K562 (cell line): ENCODE results near the gene MCCC2. TPM values are rescaled to one million over a fixed set of nuclear protein-coding genes. Genes with fewer than 3 reads are reported as not detected.

Experiments used
- ATAC-seq: fragments of 200-7000 bp; cut with Tn5 transposase; 3 replicates; pipeline ENCODE4 v1.9.1; 2020; ENCODE audit warnings: moderate library complexity
- BruUV-seq: library from RNA; stranded (reverse); fragments of 400-500 nt; replicated peaks from 2 replicates; lab custom pipeline; 2021; lab: Mats Ljungman, UMichigan
- CTCF ChIA-PET: fragments of 300-600 bp; formaldehyde crosslinking; extraction: SDS; loops from one replicate; lab custom pipeline; 2021; ENCODE audit warnings: low intra/inter-chr PET ratio; lab: Yijun Ruan, JAX
- POLR2A ChIA-PET: fragments of 300-600, 350-650 bp; sonication (Branson Sonifier 250); formaldehyde crosslinking; extraction: SDS; loops from one replicate; lab custom pipeline; 2021; ENCODE audit warnings: antibody characterized with exemption, inconsistent platforms; lab: Yijun Ruan, JAX
- DNase-seq, 4 experiments: peaks; one replicate each; pipeline versions ENCODE4 v3.0.0 to v3.0.0-alpha.2; 2011 to 2018; ENCODE audit warnings: low spot score in 3 of 4, mixed read lengths in 3 of 4; ENCODE audit errors: extremely low read depth in 1 of 4
- FAIRE-seq: peaks from 2 replicates; lab custom pipeline; 2011; peaks lifted over from hg19 to GRCh38; lab: Jason Lieb, UNC
- H2AFZ ChIP-seq: 2 replicates; pipeline ENCODE4 v1.6.0; 2011; ENCODE audit warnings: low read depth, low read length, control low read depth, inconsistent platforms
- H3K27ac ChIP-seq: fragments of 200-600 bp; 3 replicates; pipeline ENCODE4 v1.8.0; 2011; ENCODE audit warnings: low read depth, mild to moderate bottlenecking, control low read depth, inconsistent platforms, low read length, moderate library complexity, mixed read lengths; ENCODE audit errors: extremely low read depth
- H3K27me3 ChIP-seq, 2 experiments: fragments of 300-600 bp in 1 of 2; 2 replicates in 1 of 2; 3 replicates in 1 of 2; pipeline versions ENCODE4 v1.6.0 to v1.8.0; 2011; ENCODE audit warnings: inconsistent platforms in 2 of 2, low read length in 2 of 2, mild to moderate bottlenecking in 1 of 2, mixed read lengths in 1 of 2, moderate library complexity in 1 of 2; ENCODE audit not compliant: control insufficient read depth in 2 of 2, insufficient read depth in 2 of 2
- H3K36me3 ChIP-seq: fragments of 300-600 bp; 3 replicates; pipeline ENCODE4 v1.8.0; 2011; ENCODE audit warnings: mild to moderate bottlenecking, low read length, inconsistent platforms; ENCODE audit not compliant: control insufficient read depth, insufficient read depth
- H3K4me1 ChIP-seq, 2 experiments: fragments of 200-600 bp in 1 of 2; replicated peaks in 1 of 2; 2 replicates in 1 of 2; 3 replicates in 1 of 2; pipeline versions ENCODE4 v1.5.1 to v1.8.0; 2011; ENCODE audit warnings: inconsistent platforms in 2 of 2, low read length in 2 of 2, mild to moderate bottlenecking in 1 of 2, mixed read lengths in 1 of 2, moderate library complexity in 1 of 2; ENCODE audit not compliant: control insufficient read depth in 2 of 2, insufficient read depth in 2 of 2
- H3K4me2 ChIP-seq: 2 replicates; pipeline ENCODE4 v1.6.1; 2011; ENCODE audit warnings: low read length, control low read depth, inconsistent platforms, mixed read lengths; ENCODE audit not compliant: insufficient read depth
- H3K4me3 ChIP-seq: fragments of 200-600 bp; sonication (generic), shearing (Covaris generic); 2 replicates; pipeline ENCODE4 v1.5.1; 2016; ENCODE audit warnings: control low read depth, inconsistent platforms
- H3K79me2 ChIP-seq: fragments of 200-600 bp; 3 replicates; pipeline ENCODE4 v1.8.0; 2011; ENCODE audit warnings: low read length, inconsistent platforms; ENCODE audit not compliant: control insufficient read depth, insufficient read depth
- H3K9ac ChIP-seq, 2 experiments: 2 replicates each; pipeline versions ENCODE4 v1.6.0 to v1.6.1; 2011; ENCODE audit warnings: low read depth in 2 of 2, low read length in 2 of 2, control low read depth in 1 of 2, inconsistent platforms in 1 of 2, mild to moderate bottlenecking in 1 of 2, mixed read lengths in 1 of 2; ENCODE audit not compliant: insufficient read depth in 1 of 2
- H3K9me1 ChIP-seq: one replicate; pipeline ENCODE4 v1.6.0; 2011; ENCODE audit warnings: inconsistent platforms, mild to moderate bottlenecking, low read length, moderate library complexity; ENCODE audit not compliant: control insufficient read depth, insufficient read depth
- H3K9me3 ChIP-seq: replicated peaks from 2 replicates; pipeline ENCODE4 v1.5.1; 2011; ENCODE audit warnings: low read depth, low read length, inconsistent platforms; ENCODE audit not compliant: control insufficient read depth, insufficient read depth
- H4K20me1 ChIP-seq: replicated peaks from 2 replicates; pipeline ENCODE4 v1.6.1; 2011; ENCODE audit warnings: low read length, inconsistent platforms, mixed read lengths; ENCODE audit not compliant: control insufficient read depth, insufficient read depth
- CBX1 ChIP-seq: sonication (generic); IDR thresholded peaks from 2 replicates; pipeline ENCODE4 v1.6.1; 2016; ENCODE audit warnings: antibody characterized with exemption, low read depth, mild to moderate bottlenecking
- CGGBP1 ChIP-seq: fragments of 250-450 bp; sonication (Bioruptor Pico); IDR thresholded peaks from 2 replicates; pipeline ENCODE4 v1.9.0; 2021; ENCODE audit warnings: mild to moderate bottlenecking
- DPF2 ChIP-seq: fragments of 450-650 bp; IDR thresholded peaks from 2 replicates; pipeline ENCODE4 v1.6.1; 2016
- HDAC3 ChIP-seq: fragments of 450-650 bp; IDR thresholded peaks from 2 replicates; pipeline ENCODE4 v1.6.1; 2018; ENCODE audit warnings: borderline replicate concordance, mild to moderate bottlenecking, moderate library complexity; ENCODE audit not compliant: partially characterized antibody
- POLR2G ChIP-seq: fragments of 200-400 bp; formaldehyde crosslinking; IDR thresholded peaks from 2 replicates; pipeline ENCODE4 v1.6.1; 2017; ENCODE audit warnings: low read depth, mild to moderate bottlenecking, antibody characterized with exemption, low read length, moderate library complexity
- PTRF ChIP-seq: fragments of 450-650 bp; IDR thresholded peaks from 2 replicates; pipeline ENCODE4 v1.6.1; 2016; ENCODE audit warnings: mild to moderate bottlenecking, missing genetic modification characterization, missing compliant biosample characterization
- ZEB2 ChIP-seq: fragments of 450-650 bp; IDR thresholded peaks from 2 replicates; pipeline ENCODE4 v1.6.1; 2016
- ZNF707 ChIP-seq: fragments of 250-450 bp; sonication (Bioruptor Pico); conservative IDR thresholded peaks from 2 replicates; pipeline ENCODE4 v1.8.0; 2022; ENCODE audit warnings: inconsistent platforms, mild to moderate bottlenecking, moderate library complexity
- WGBS: fragments of 100-300 bp; shearing (Covaris generic); methylation state at CpG from one replicate; pipeline ENCODE4 v1.1.6; 2016; ENCODE audit warnings: low coverage, mixed read lengths; ENCODE audit not compliant: insufficient coverage; ENCODE audit errors: missing lambda C conversion rate; 5-methylcytosine and 5-hydroxymethylcytosine counted together
- in situ Hi-C: fragments of 300-500 bp; cut with MboI; formaldehyde crosslinking; loops from 4 replicates; pipeline ENCODE4 v1.15.0; 2018; ENCODE audit warnings: inconsistent platforms, mixed read lengths
- intact Hi-C: fragments of 100-400 bp; cut with micrococcal nuclease; formaldehyde crosslinking; loops from 2 replicates; pipeline ENCODE4 v1.14.2; 2022
- polyA plus RNA-seq, 8 experiments: library from polyadenylated mRNA; depleted of rRNA in 4 of 8; stranded (reverse) in 5 of 8; unstranded in 3 of 8; fragments of >200 nt; fragmentation: Nextera tagmentation in 2 of 8; fragmentation: Illumina TruSeq in 1 of 8; extraction: Ambion mirVana in 2 of 8; extraction: Trizol in 1 of 8; gene quantifications; 2 replicates each; pipeline versions ENCODE4 v1.2.1 to v1.2.3, GENCODE V29; 2011 to 2014; ENCODE audit warnings: inconsistent platforms in 1 of 8, missing spikeins in 1 of 8
- total RNA-seq, 7 experiments: library from RNA; depleted of rRNA in 6 of 7; stranded (reverse); fragments of >200 nt in 6 of 7; fragmentation: Illumina TruSeq in 2 of 7; extraction: Trizol in 2 of 7; gene quantifications; 2 replicates each; pipeline versions ENCODE4 v1.2.1 to v1.2.3, GENCODE V29; 2011 to 2021; ENCODE audit warnings: low replicate concordance in 1 of 7
- TF ChIP-seq, protein P1 (sequence below), 2 experiments: IDR thresholded peaks; 2 replicates each; pipeline ENCODE4 v1.6.1; 2011; ENCODE audit warnings: borderline replicate concordance in 1 of 2, control low read depth in 1 of 2, low read depth in 1 of 2, low read length in 1 of 2, mild to moderate bottlenecking in 1 of 2, mixed read lengths in 1 of 2, moderate library complexity in 1 of 2; ENCODE audit not compliant: insufficient read depth in 1 of 2, insufficient read length in 1 of 2, poor library complexity in 1 of 2, severe bottlenecking in 1 of 2; ENCODE audit errors: extremely low read depth in 1 of 2
- TF ChIP-seq, protein P2 (sequence below): fragments of 450-650 bp; IDR thresholded peaks from 2 replicates; pipeline ENCODE4 v1.6.1; 2016; ENCODE audit warnings: mild to moderate bottlenecking, moderate library complexity

The MCCC2 gene
- total and polyA plus RNA-seq, 9 of the 15 experiments (the other 6 are each of a cell fraction or from before 2014, with no cell fraction given): 17.1 to 77.9 (median 52.5) TPM

DNA sequence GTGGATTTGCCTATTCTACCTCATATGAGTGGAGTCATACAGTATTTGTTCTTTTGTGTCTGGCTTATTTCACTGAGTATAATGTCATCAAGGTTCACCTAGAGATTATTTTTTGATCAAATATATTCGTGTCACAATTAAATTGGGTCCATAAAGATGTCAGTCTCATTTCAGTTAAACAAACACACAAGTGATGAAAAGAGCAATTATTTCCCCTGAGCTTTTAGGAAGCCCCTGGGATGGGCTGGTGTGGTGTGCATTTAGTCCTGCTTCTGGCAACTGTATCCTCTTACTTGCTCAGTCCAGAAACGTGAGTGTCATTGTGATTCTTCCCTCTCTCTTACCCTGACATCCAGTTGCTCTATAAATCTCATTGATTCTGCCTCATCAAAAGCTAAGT, 79.2 kb downstream of the MCCC2 start:
- Histone ChIP-seq H3K9me3 (no peaks in the 10 kb centered on the region), H3K4me1 (no peaks in the 10 kb centered on the region), H3K9ac (no peak overlapping the region), H3K9me1 (no peaks in the 10 kb centered on the region), H3K4me3 (no peak overlapping the region), H3K79me2 (no peaks in the 10 kb centered on the region), H3K27ac (no peak overlapping the region), H3K4me2 (no peak overlapping the region), H2AFZ (no peak overlapping the region), H3K36me3 (no peaks in the 10 kb centered on the region), H3K27me3 (peaks cover 8 to 11% of the 10 kb centered on the region in 2 experiments; a peak in 4 of 5 replicates), H4K20me1 (no peaks in the 10 kb centered on the region)
- FAIRE-seq (no peak), DNase-seq (no peak), ATAC-seq (no peak)
- intact Hi-C loops: no loop called here
- POLR2A ChIA-PET: no interaction called here
- WGBS: 0% methylated on average over 2 of the region's 2 CpGs
- no TSS peak for BruUV-seq
- CTCF ChIA-PET: no interaction called here
- in situ Hi-C loops: no loop called here
- TF ChIP-seq ZEB2: no peak
- TF ChIP-seq DPF2: no peak
- no peak for TF ChIP-seq POLR2G
- TF ChIP-seq, protein P1, sequence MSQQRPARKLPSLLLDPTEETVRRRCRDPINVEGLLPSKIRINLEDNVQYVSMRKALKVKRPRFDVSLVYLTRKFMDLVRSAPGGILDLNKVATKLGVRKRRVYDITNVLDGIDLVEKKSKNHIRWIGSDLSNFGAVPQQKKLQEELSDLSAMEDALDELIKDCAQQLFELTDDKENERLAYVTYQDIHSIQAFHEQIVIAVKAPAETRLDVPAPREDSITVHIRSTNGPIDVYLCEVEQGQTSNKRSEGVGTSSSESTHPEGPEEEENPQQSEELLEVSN (IDR thresholded peaks at IDR 0.05; ENCODE audit: borderline replicate concordance in 1 of 2, extremely low read depth in 1 of 2, insufficient read depth in 1 of 2, insufficient read length in 1 of 2, low read depth in 1 of 2, low read length in 1 of 2, poor library complexity in 1 of 2, severe bottlenecking in 1 of 2): no peak
- TF ChIP-seq ZNF707 (CRISPR knock-in tag): no peak
- no peak for TF ChIP-seq CBX1
- TF ChIP-seq, protein P2, sequence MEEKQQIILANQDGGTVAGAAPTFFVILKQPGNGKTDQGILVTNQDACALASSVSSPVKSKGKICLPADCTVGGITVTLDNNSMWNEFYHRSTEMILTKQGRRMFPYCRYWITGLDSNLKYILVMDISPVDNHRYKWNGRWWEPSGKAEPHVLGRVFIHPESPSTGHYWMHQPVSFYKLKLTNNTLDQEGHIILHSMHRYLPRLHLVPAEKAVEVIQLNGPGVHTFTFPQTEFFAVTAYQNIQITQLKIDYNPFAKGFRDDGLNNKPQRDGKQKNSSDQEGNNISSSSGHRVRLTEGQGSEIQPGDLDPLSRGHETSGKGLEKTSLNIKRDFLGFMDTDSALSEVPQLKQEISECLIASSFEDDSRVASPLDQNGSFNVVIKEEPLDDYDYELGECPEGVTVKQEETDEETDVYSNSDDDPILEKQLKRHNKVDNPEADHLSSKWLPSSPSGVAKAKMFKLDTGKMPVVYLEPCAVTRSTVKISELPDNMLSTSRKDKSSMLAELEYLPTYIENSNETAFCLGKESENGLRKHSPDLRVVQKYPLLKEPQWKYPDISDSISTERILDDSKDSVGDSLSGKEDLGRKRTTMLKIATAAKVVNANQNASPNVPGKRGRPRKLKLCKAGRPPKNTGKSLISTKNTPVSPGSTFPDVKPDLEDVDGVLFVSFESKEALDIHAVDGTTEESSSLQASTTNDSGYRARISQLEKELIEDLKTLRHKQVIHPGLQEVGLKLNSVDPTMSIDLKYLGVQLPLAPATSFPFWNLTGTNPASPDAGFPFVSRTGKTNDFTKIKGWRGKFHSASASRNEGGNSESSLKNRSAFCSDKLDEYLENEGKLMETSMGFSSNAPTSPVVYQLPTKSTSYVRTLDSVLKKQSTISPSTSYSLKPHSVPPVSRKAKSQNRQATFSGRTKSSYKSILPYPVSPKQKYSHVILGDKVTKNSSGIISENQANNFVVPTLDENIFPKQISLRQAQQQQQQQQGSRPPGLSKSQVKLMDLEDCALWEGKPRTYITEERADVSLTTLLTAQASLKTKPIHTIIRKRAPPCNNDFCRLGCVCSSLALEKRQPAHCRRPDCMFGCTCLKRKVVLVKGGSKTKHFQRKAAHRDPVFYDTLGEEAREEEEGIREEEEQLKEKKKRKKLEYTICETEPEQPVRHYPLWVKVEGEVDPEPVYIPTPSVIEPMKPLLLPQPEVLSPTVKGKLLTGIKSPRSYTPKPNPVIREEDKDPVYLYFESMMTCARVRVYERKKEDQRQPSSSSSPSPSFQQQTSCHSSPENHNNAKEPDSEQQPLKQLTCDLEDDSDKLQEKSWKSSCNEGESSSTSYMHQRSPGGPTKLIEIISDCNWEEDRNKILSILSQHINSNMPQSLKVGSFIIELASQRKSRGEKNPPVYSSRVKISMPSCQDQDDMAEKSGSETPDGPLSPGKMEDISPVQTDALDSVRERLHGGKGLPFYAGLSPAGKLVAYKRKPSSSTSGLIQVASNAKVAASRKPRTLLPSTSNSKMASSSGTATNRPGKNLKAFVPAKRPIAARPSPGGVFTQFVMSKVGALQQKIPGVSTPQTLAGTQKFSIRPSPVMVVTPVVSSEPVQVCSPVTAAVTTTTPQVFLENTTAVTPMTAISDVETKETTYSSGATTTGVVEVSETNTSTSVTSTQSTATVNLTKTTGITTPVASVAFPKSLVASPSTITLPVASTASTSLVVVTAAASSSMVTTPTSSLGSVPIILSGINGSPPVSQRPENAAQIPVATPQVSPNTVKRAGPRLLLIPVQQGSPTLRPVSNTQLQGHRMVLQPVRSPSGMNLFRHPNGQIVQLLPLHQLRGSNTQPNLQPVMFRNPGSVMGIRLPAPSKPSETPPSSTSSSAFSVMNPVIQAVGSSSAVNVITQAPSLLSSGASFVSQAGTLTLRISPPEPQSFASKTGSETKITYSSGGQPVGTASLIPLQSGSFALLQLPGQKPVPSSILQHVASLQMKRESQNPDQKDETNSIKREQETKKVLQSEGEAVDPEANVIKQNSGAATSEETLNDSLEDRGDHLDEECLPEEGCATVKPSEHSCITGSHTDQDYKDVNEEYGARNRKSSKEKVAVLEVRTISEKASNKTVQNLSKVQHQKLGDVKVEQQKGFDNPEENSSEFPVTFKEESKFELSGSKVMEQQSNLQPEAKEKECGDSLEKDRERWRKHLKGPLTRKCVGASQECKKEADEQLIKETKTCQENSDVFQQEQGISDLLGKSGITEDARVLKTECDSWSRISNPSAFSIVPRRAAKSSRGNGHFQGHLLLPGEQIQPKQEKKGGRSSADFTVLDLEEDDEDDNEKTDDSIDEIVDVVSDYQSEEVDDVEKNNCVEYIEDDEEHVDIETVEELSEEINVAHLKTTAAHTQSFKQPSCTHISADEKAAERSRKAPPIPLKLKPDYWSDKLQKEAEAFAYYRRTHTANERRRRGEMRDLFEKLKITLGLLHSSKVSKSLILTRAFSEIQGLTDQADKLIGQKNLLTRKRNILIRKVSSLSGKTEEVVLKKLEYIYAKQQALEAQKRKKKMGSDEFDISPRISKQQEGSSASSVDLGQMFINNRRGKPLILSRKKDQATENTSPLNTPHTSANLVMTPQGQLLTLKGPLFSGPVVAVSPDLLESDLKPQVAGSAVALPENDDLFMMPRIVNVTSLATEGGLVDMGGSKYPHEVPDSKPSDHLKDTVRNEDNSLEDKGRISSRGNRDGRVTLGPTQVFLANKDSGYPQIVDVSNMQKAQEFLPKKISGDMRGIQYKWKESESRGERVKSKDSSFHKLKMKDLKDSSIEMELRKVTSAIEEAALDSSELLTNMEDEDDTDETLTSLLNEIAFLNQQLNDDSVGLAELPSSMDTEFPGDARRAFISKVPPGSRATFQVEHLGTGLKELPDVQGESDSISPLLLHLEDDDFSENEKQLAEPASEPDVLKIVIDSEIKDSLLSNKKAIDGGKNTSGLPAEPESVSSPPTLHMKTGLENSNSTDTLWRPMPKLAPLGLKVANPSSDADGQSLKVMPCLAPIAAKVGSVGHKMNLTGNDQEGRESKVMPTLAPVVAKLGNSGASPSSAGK: no peak
- no peak for TF ChIP-seq PTRF (tag)
- TF ChIP-seq HDAC3: no peak
- TF ChIP-seq CGGBP1 (CRISPR knock-in tag): no peak
